ENCODE results near the gene ZNF581. TPM values are rescaled to one million over a fixed set of nuclear protein-coding genes. Genes with fewer than 3 reads are reported as not detected.
A peak's percentile ranks its signal among the peaks of the same experiment; 100 is the strongest.

ZNF581 gene
- total RNA-seq, 1 experiment from 2014 or later = 46.2 TPM

- Mint-ChIP-seq H3K27ac (ENCODE audit: unreplicated experiment) (no peak overlapping the region), H3K4me1 (ENCODE audit: low read depth, unreplicated experiment) (peaks cover 7% of the 10 kb centered on the region), H3K9me3 (ENCODE audit: unreplicated experiment) (no peaks in the 10 kb centered on the region), H3K36me3 (ENCODE audit: insufficient read depth, unreplicated experiment) (peaks cover 45% of the 10 kb centered on the region), H3K4me3 (ENCODE audit: unreplicated experiment) (no peak overlapping the region), H3K27me3 (ENCODE audit: insufficient read depth, unreplicated experiment) (no peaks in the 10 kb centered on the region)
- no peak for DNase-seq
- no peaks in the 10 kb centered on the region for H3K27me3 ChIP-seq (replicated peaks; ENCODE audit: control insufficient read depth, insufficient read depth, low read length)
- ChIA-PET POLR2A (interaction anchor here (0.6 kb wide), 1 partner anchor 9 kb away, joined by 5 read pairs; no protein-coding TSS in a partner anchor), CTCF (no interaction called here)
- H3K4me3 ChIP-seq (ENCODE audit: low read depth, low read length) = no peak overlapping the region
- no peak for TF ChIP-seq CTCF (IDR thresholded peaks at IDR 0.05; ENCODE audit: insufficient read depth in 1 of 2, low read depth in 1 of 2, low read length in 1 of 2, severe bottlenecking in 1 of 2, unreplicated experiment in 1 of 2)
- no TSS peak for BruUV-seq (replicated peaks)
- H3K36me3 ChIP-seq (ENCODE audit: control insufficient read depth, insufficient read depth, low read length) = no peaks in the 10 kb centered on the region; the same call in 1 of the 2 replicates
- 0 out of 2 replicates have a peak, but pooled peaks cover 6% of the 10 kb centered on the region for H3K9me3 ChIP-seq
- no peaks in the 10 kb centered on the region for H3K4me1 ChIP-seq
- intact Hi-C loops (cut with micrococcal nuclease; ENCODE audit: unreplicated experiment) = no loop called here
Observed at GRCh38 chr19:55622242-55622969, 21.0 kb upstream of the ZNF581 start.

GRCh38 chr19:55623130-55623529 lies 20.3 kb upstream of the ZNF581 start:
- Mint-ChIP-seq H3K27me3 (ENCODE audit: insufficient read depth, unreplicated experiment) (no peaks in the 10 kb centered on the region), H3K9me3 (ENCODE audit: unreplicated experiment) (no peaks in the 10 kb centered on the region), H3K36me3 (ENCODE audit: insufficient read depth, unreplicated experiment) (peaks cover 39% of the 10 kb centered on the region), H3K27ac (ENCODE audit: unreplicated experiment) (no peak overlapping the region), H3K4me1 (ENCODE audit: low read depth, unreplicated experiment) (peaks cover 7% of the 10 kb centered on the region), H3K4me3 (ENCODE audit: unreplicated experiment) (no peak overlapping the region)
- no peak for TF ChIP-seq CTCF (IDR thresholded peaks at IDR 0.05; ENCODE audit: insufficient read depth in 1 of 2, low read depth in 1 of 2, low read length in 1 of 2, severe bottlenecking in 1 of 2, unreplicated experiment in 1 of 2)
- intact Hi-C loops (cut with micrococcal nuclease; ENCODE audit: unreplicated experiment) = no loop called here
- CTCF ChIA-PET = interaction anchor here (2.0 kb wide), 1 partner anchor 17 kb away, joined by 30 read pairs; the partner anchor contains the start of gene ZNF865
- H3K27me3 ChIP-seq (replicated peaks; ENCODE audit: control insufficient read depth, insufficient read depth, low read length) = no peaks in the 10 kb centered on the region
- no peaks in the 10 kb centered on the region for H3K4me1 ChIP-seq
- 0 out of 2 replicates have a peak, but pooled peaks cover 6% of the 10 kb centered on the region for H3K9me3 ChIP-seq
- no peak overlapping the region for H3K4me3 ChIP-seq (ENCODE audit: low read depth, low read length)
- no peaks in the 10 kb centered on the region for H3K36me3 ChIP-seq (ENCODE audit: control insufficient read depth, insufficient read depth, low read length)
- no peak for DNase-seq
- POLR2A ChIA-PET = no interaction called here
- no TSS peak for BruUV-seq (replicated peaks)

- Mint-ChIP-seq H3K36me3 (ENCODE audit: insufficient read depth, unreplicated experiment) (peaks cover 35% of the 10 kb centered on the region), H3K9me3 (ENCODE audit: unreplicated experiment) (no peaks in the 10 kb centered on the region), H3K27ac (ENCODE audit: unreplicated experiment) (peak overlapping the region; percentile 85), H3K27me3 (ENCODE audit: insufficient read depth, unreplicated experiment) (no peaks in the 10 kb centered on the region), H3K4me3 (ENCODE audit: unreplicated experiment) (peak overlapping the region; percentile 73), H3K4me1 (ENCODE audit: low read depth, unreplicated experiment) (peaks cover 7% of the 10 kb centered on the region)
- TF ChIP-seq CTCF (IDR thresholded peaks at IDR 0.05; ENCODE audit: insufficient read depth in 1 of 2, low read depth in 1 of 2, low read length in 1 of 2, severe bottlenecking in 1 of 2, unreplicated experiment in 1 of 2) = no peak
- Histone ChIP-seq H3K9me3 (0 out of 2 replicates have a peak, but pooled peaks cover 6% of the 10 kb centered on the region), H3K36me3 (ENCODE audit: control insufficient read depth, insufficient read depth, low read length) (no peaks in the 10 kb centered on the region), H3K27me3 (replicated peaks; ENCODE audit: control insufficient read depth, insufficient read depth, low read length) (no peaks in the 10 kb centered on the region), H3K4me3 (ENCODE audit: low read depth, low read length) (peak overlapping the region; percentile 74), H3K4me1 (no peaks in the 10 kb centered on the region)
- DNase-seq = no peak
- BruUV-seq (replicated peaks) = TSS peak; percentile 30
- CTCF ChIA-PET = interaction anchor here (0.5 to 2.0 kb wide), 3 partner anchors 9 to 31 kb away, joined by 6 to 30 read pairs (median 18); partner anchors contain the start of gene ZNF865
- intact Hi-C loops (cut with micrococcal nuclease; ENCODE audit: unreplicated experiment) = no loop called here
- POLR2A ChIA-PET = no interaction called here
Observed at GRCh38 chr19:55623561-55623960, 19.9 kb upstream of the ZNF581 start.
